ENCODE measurements around the gene MYH15. TPM values are rescaled to one million over a fixed set of nuclear protein-coding genes. Genes with fewer than 3 reads are reported as not detected.

MYH15 gene
- total RNA-seq, 1 experiment from 2014 or later: not detected

DNA sequence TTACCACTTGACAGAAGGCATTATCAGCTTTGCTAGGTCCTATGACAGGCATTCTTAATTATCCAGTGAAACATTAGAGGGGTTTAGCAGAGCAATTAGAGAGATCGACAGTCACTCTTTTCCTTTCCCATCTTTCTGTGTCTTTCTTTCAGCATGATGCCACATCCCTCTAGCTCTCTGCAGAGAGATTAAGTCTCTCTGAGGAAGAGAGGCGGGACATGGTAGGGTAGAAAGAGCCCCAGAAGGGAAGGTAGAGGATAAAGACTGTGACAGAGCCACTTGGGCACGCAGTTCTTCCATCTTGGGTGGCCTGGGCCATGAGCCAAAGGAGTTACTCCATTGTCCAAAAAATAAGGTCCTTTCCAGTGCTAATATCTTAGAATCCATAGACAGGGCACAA lies 158.2 kb downstream of the MYH15 start:
- H3K9me3 ChIP-seq: no peaks in the 10 kb centered on the region
- H3K36me3 ChIP-seq: no peaks in the 10 kb centered on the region
- no peak for DNase-seq
- H3K27me3 ChIP-seq: no peaks in the 10 kb centered on the region
- no peak overlapping the region for H3K4me3 ChIP-seq

DNA sequence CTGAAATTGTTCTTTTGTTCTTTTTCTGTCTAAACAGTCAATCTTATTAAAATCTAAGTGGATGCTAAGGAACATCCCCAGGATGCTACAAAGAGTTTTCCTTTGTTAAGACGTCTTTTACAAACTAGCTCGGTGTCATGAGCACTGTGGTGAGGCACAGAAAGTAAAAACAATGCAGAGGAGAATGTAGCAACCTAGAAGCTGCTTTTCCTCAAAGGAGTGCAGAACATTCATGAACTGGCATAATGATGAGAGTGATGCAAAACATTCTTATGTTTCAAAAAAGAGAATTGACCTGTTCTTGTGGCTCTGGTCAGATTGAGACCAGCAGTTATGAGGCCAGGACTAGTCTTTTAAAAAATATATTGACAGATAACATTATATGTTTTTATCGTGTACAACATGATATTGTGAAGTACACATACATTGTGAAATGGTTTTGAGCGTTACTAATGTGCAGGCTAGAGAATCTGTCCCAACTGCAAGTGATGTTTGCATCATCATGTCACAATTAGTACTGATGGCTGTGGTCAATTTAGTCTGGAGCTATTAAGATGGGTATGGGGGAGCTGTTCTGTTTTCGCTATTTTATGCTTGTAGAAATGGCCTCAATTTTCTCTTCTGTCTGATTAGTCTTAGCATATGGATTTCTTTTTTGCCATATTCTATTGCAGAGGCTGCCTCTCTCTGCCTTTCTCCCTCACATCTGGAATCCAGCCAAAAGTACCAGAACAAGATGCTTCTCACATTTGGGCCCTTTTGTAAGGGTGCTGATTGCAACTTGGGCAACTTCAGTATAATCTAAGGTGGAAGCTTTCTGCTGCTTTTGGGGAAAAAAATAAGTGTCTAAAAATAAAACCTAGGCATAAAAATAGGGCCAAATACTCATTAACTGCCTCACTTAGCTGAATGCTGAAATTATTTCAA lies 163.8 kb downstream of the MYH15 start:
- DNase-seq: no peak

GRCh38 chr3:108345492-108346205 lies 164.7 kb downstream of the MYH15 start:
- Histone ChIP-seq H3K9me3 (no peaks in the 10 kb centered on the region), H3K36me3 (no peaks in the 10 kb centered on the region), H3K4me3 (no peak overlapping the region), H3K27me3 (no peaks in the 10 kb centered on the region; the same call in 1 of the 2 replicates)
- DNase-seq: no peak

More for the DNA sequence above, 163.8 kb downstream of the MYH15 start:
- Histone ChIP-seq H3K9me3 (no peaks in the 10 kb centered on the region), H3K36me3 (no peaks in the 10 kb centered on the region), H3K27me3 (no peaks in the 10 kb centered on the region; the same call in 1 of the 2 replicates), H3K4me3 (no peak overlapping the region)

DNA sequence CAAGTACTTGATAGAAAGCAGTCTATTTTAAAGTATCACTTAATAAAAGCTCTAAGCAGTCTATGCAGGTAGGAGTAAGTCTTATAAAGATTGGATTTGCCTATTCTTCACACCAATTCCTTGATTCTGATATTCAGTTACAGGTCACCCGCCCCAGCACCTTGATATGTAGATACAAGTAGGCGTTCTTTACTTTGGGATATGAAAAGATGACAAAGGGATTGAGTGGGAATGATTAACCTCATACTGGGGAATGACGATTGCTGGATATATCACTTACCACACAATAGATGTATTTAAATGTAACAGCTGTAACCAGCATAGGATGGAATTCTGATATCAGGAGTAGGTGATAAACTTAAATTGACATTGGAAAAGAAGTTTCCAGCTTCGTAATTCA lies 166.9 kb downstream of the MYH15 start:
- Histone ChIP-seq H3K9me3 (no peaks in the 10 kb centered on the region), H3K27me3 (no peaks in the 10 kb centered on the region; the same call in 1 of the 2 replicates), H3K36me3 (no peaks in the 10 kb centered on the region), H3K4me3 (no peak overlapping the region)
- DNase-seq: no peak

- H3K27me3 ChIP-seq: no peaks in the 10 kb centered on the region; the same call in 1 of the 2 replicates
- H3K4me3 ChIP-seq: no peak overlapping the region
- DNase-seq: no peak
- H3K36me3 ChIP-seq: no peaks in the 10 kb centered on the region
- H3K9me3 ChIP-seq: no peaks in the 10 kb centered on the region
Measured at GRCh38 chr3:108342837-108343486, 167.4 kb downstream of the MYH15 start.

DNA sequence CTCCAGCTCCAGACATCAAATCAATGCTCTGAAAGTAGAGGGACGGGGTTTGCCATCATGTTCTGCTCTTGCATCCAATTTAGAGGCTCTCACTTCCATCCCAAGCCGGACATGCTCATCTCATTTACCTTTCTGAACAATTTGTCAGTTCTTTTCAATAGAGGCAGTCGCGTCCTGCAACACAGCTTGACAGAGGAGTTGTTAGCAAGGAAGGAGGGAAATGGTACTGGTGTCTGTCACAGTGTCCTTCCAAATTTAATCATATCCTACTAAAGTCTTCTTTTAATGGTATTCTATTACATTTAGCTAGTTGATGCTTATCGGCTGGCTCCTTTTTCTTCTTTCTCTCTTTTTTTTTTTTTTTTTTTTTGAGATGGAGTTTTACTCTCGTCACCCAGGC lies 168.5 kb downstream of the MYH15 start:
- no peak for DNase-seq
- Histone ChIP-seq H3K4me3 (no peak overlapping the region), H3K27me3 (no peaks in the 10 kb centered on the region; the same call in 1 of the 2 replicates), H3K36me3 (no peaks in the 10 kb centered on the region), H3K9me3 (no peaks in the 10 kb centered on the region)

GRCh38 chr3:108338901-108339545 lies 171.4 kb downstream of the MYH15 start:
- Histone ChIP-seq H3K9me3 (no peaks in the 10 kb centered on the region), H3K36me3 (no peaks in the 10 kb centered on the region), H3K27me3 (no peaks in the 10 kb centered on the region; the same call in 1 of the 2 replicates), H3K4me3 (no peak overlapping the region)
- no peak for DNase-seq

GRCh38 chr3:108334701-108335100 lies 175.7 kb downstream of the MYH15 start:
- Histone ChIP-seq H3K9me3 (no peaks in the 10 kb centered on the region), H3K27me3 (no peaks in the 10 kb centered on the region), H3K36me3 (no peaks in the 10 kb centered on the region), H3K4me3 (no peak overlapping the region)
- DNase-seq: peak; percentile 35

DNA sequence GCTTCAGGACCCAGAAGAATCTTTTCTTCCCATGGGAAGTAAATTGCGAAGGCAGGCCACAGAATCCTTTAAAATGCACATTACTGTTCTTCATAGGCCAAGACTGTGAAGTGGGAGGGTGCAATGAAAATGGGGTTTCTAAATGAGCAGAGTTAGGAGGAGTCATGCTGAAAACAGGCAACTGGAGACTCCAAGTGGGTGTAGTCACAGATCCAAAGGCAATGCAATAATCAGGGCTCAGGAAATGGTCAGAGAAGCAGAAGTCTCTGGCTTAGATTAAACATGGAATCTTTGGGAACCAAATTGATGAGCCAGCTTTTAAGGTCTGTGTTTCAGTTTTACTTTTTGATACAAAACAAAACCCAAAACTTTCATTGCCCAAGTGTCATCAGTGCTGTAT lies 176.4 kb downstream of the MYH15 start:
- Histone ChIP-seq H3K36me3 (no peaks in the 10 kb centered on the region), H3K27me3 (no peaks in the 10 kb centered on the region), H3K4me3 (no peak overlapping the region), H3K9me3 (no peaks in the 10 kb centered on the region)
- no peak for DNase-seq

- H3K4me3 ChIP-seq: no peak overlapping the region
- peaks cover 11% of the 10 kb centered on the region for H3K9me3 ChIP-seq
- no peaks in the 10 kb centered on the region for H3K36me3 ChIP-seq
- DNase-seq: no peak
- H3K27me3 ChIP-seq: no peaks in the 10 kb centered on the region
Measured at GRCh38 chr3:108331792-108332191, 178.6 kb downstream of the MYH15 start.

Other genes with a start within 250 kb of the MYH15 start
- not detected in 2 replicates for gene HHLA2, start 214.0 kb downstream of the MYH15 start, total RNA-seq (2014; rRNA removed; shearing (Covaris generic); ENCODE audit: low replicate concordance)
- gene CIP2A, start 78.8 kb upstream of the MYH15 start, total RNA-seq (2014; rRNA removed; shearing (Covaris generic); ENCODE audit: low replicate concordance): 34.0 and 50.2 TPM in 2 replicates
- gene DZIP3, start 79.1 kb upstream of the MYH15 start, total RNA-seq (2014; rRNA removed; shearing (Covaris generic); ENCODE audit: low replicate concordance): 4.4 and 5.4 TPM in 2 replicates
- not detected in 2 replicates for gene RETNLB, start 246.8 kb upstream of the MYH15 start, total RNA-seq (2014; rRNA removed; shearing (Covaris generic); ENCODE audit: low replicate concordance)